Measurements from ENCODE around the gene GOPC. TPM values are rescaled to one million over a fixed set of nuclear protein-coding genes. Genes with fewer than 3 reads are reported as not detected.

The GOPC gene
- total RNA-seq, 4 donors from 2014 or later, result 16.6 to 23.9 (median 18.4) TPM

- TF ChIP-seq POLR2A (IDR thresholded peaks at IDR 0.05), result no peak
- TF ChIP-seq CTCF (IDR thresholded peaks at IDR 0.05), result no peak
- DNase-seq, result no peak
- no peaks in the 10 kb centered on the region for H3K27me3 ChIP-seq
- H3K9me3 ChIP-seq, result no peaks in the 10 kb centered on the region
- H3K36me3 ChIP-seq, result peaks cover 0 to 59% (median 0%) of the 10 kb centered on the region in 3 donors
- no peak overlapping the region for H3K4me3 ChIP-seq
- no peak overlapping the region for H3K27ac ChIP-seq
- H3K4me1 ChIP-seq, result no peaks in the 10 kb centered on the region
Measured at GRCh38 chr6:117568831-117569410, 33.4 kb downstream of the GOPC start.

- H3K9me3 ChIP-seq, result no peaks in the 10 kb centered on the region
- peaks cover 0 to 63% (median 0%) of the 10 kb centered on the region in 3 donors for H3K36me3 ChIP-seq
- H3K4me3 ChIP-seq, result no peak overlapping the region
- TF ChIP-seq CTCF (IDR thresholded peaks at IDR 0.05), result no peak
- TF ChIP-seq POLR2A (IDR thresholded peaks at IDR 0.05), result no peak
- H3K4me1 ChIP-seq, result no peaks in the 10 kb centered on the region
- no peak overlapping the region for H3K27ac ChIP-seq
- no peaks in the 10 kb centered on the region for H3K27me3 ChIP-seq
- DNase-seq, result no peak
Measured at GRCh38 chr6:117568247-117568646, 34.1 kb downstream of the GOPC start.

GRCh38 chr6:117564681-117565080 lies 37.6 kb downstream of the GOPC start:
- Histone ChIP-seq H3K9me3 (no peaks in the 10 kb centered on the region), H3K27ac (no peak overlapping the region), H3K4me3 (no peak overlapping the region), H3K27me3 (no peaks in the 10 kb centered on the region), H3K36me3 (peaks cover 0 to 49% (median 0%) of the 10 kb centered on the region in 3 donors), H3K4me1 (no peaks in the 10 kb centered on the region)
- no peak for TF ChIP-seq POLR2A (IDR thresholded peaks at IDR 0.05)
- no peak for TF ChIP-seq CTCF (IDR thresholded peaks at IDR 0.05)
- DNase-seq, result no peak

GRCh38 chr6:117561128-117561527 lies 41.2 kb downstream of the GOPC start:
- H3K27me3 ChIP-seq, result no peaks in the 10 kb centered on the region
- H3K9me3 ChIP-seq, result no peaks in the 10 kb centered on the region
- TF ChIP-seq CTCF (IDR thresholded peaks at IDR 0.05) (no peak), POLR2A (IDR thresholded peaks at IDR 0.05) (no peak)
- peaks cover 0 to 17% (median 0%) of the 10 kb centered on the region in 3 donors for H3K36me3 ChIP-seq
- H3K4me1 ChIP-seq, result peaks cover 0 to 2% (median 0%) of the 10 kb centered on the region in 4 donors
- no peak for DNase-seq
- no peak overlapping the region for H3K4me3 ChIP-seq
- no peak overlapping the region for H3K27ac ChIP-seq

- H3K27ac ChIP-seq, result no peak overlapping the region
- TF ChIP-seq CTCF (IDR thresholded peaks at IDR 0.05), result no peak
- no peak for TF ChIP-seq POLR2A (IDR thresholded peaks at IDR 0.05)
- no peak for DNase-seq
Measured at GRCh38 chr6:117559299-117559698, 43.0 kb downstream of the GOPC start.

More at GRCh38 chr6:117559299-117559698, 43.0 kb downstream of the GOPC start:
- Histone ChIP-seq H3K4me3 (no peak overlapping the region), H3K36me3 (peaks cover 0 to 15% (median 0%) of the 10 kb centered on the region in 3 donors), H3K4me1 (peaks cover 0 to 5% (median 0%) of the 10 kb centered on the region in 4 donors), H3K27me3 (no peaks in the 10 kb centered on the region), H3K9me3 (no peaks in the 10 kb centered on the region)
